Spleen (tissue), 11 donors: ENCODE data around the gene CERS1. TPM values are rescaled to one million over a fixed set of nuclear protein-coding genes. Genes with fewer than 3 reads are reported as not detected.

Source experiments
- DNase-seq: peaks from one replicate; pipeline ENCODE4 v3.0.0-alpha.2; 2020
- H3K27ac ChIP-seq, 8 donors: fragments of 200-600 bp; sonication (generic) in 7 of 8; 1 replicate in 4 of 8; 2 replicates in 4 of 8; pipeline versions ENCODE4 v1.5.0 to v1.8.0; 2016 to 2021; ENCODE audit warnings: inconsistent platforms in 4 of 8, mild to moderate bottlenecking in 4 of 8, moderate library complexity in 1 of 8
- H3K27me3 ChIP-seq, 7 donors: fragments of 200-600 bp; sonication (generic) in 6 of 7; replicated peaks in 1 of 7; 1 replicate in 4 of 7; 2 replicates in 3 of 7; pipeline versions ENCODE4 v1.5.0 to v1.8.0; 2016 to 2021; ENCODE audit warnings: inconsistent platforms in 3 of 7, mild to moderate bottlenecking in 1 of 7
- H3K36me3 ChIP-seq, 6 donors: fragments of 200-600 bp; sonication (generic) in 5 of 6; 1 replicate in 4 of 6; 2 replicates in 2 of 6; pipeline versions ENCODE4 v1.5.0 to v1.8.0; 2016 to 2021; ENCODE audit warnings: inconsistent platforms in 2 of 6
- H3K4me1 ChIP-seq, 6 donors: fragments of 200-600 bp; sonication (generic) in 5 of 6; 1 replicate in 3 of 6; 2 replicates in 3 of 6; pipeline versions ENCODE4 v1.5.0 to v1.8.0; 2016 to 2021; ENCODE audit warnings: inconsistent platforms in 3 of 6
- H3K4me3 ChIP-seq, 8 donors: fragments of 200-600 bp; sonication (generic) in 7 of 8; 1 replicate in 4 of 8; 2 replicates in 4 of 8; pipeline versions ENCODE4 v1.5.0 to v1.8.0; 2016 to 2021; ENCODE audit warnings: inconsistent platforms in 4 of 8, mild to moderate bottlenecking in 4 of 8, moderate library complexity in 2 of 8
- H3K9me3 ChIP-seq, 8 donors: fragments of 200-600 bp; sonication (generic) in 7 of 8; 1 replicate in 4 of 8; 2 replicates in 4 of 8; pipeline versions ENCODE4 v1.5.0 to v1.8.0; 2016 to 2021; ENCODE audit warnings: inconsistent platforms in 4 of 8
- CTCF ChIP-seq, 11 experiments: fragments of 200-600 bp in 7 of 11; fragments of 450-650 bp in 4 of 11; sonication (generic) in 4 of 11; IDR thresholded peaks in 8 of 11; conservative IDR thresholded peaks in 3 of 11; 1 replicate in 7 of 11; 2 replicates in 4 of 11; pipeline versions ENCODE4 v1.4.0 to v1.8.0; 2016 to 2021; ENCODE audit warnings: antibody characterized with exemption in 11 of 11, inconsistent platforms in 4 of 11, mild to moderate bottlenecking in 1 of 11
- POLR2A ChIP-seq, 3 donors: fragments of 450-650 bp; IDR thresholded peaks; one replicate each; pipeline ENCODE4 v1.5.1; 2017; ENCODE audit warnings: antibody characterized with exemption in 3 of 3, mild to moderate bottlenecking in 1 of 3
- POLR2AphosphoS5 ChIP-seq, 3 donors: sonication (generic); formaldehyde crosslinking; IDR thresholded peaks; one replicate each; pipeline ENCODE4 v1.5.1; 2017; ENCODE audit warnings: antibody characterized with exemption in 3 of 3
- WGBS, 5 donors: extraction: QIAGEN DNeasy Blood & Tissue Kit in 3 of 5; methylation state at CpG; one replicate each; pipeline versions ENCODE4 v1.1.5 to v1.1.7; 2013 to 2018; 5-methylcytosine and 5-hydroxymethylcytosine counted together
- intact Hi-C: fragments of 100-400 bp; cut with DNase I; formaldehyde crosslinking; loops from one replicate; pipeline ENCODE4 v1.15.0; 2023; ENCODE audit warnings: low total_unique reads
- polyA plus RNA-seq, 3 donors: library from polyadenylated mRNA; stranded (reverse); fragments of 200-250 nt; gene quantifications; one replicate each; pipeline ENCODE4 v1.2.1, GENCODE V29; 2013
- total RNA-seq, 7 donors: library from RNA; depleted of rRNA in 3 of 7; stranded (reverse); fragments of >200 nt in 3 of 7; fragmentation: NEBNext Ultra II Directional in 4 of 7; extraction: Animal tissue kit (Norgen Biotek cat#: 25700) in 4 of 7; gene quantifications; one replicate each; pipeline versions ENCODE4 v1.1.0 to v1.2.1, GENCODE V29; 2016 to 2021
- donor health status: healthy with polysubstance abuse.
- donor health status: DM: no; HTN: no; CAD: no; lungs with moderate emphysema.
- donor health status: DM: no; HTN: no; CAD: no.
- donor health status: Bipolar disorder and iron deficiency.
- donor health status: healthy.
- donor health status: DM: no; HTN: no; CAD: no.
- donor health status: DM: yes; HTN: yes; CAD: no.

Gene CERS1
- total and polyA plus RNA-seq, 10 donors = 0.06 to 0.50 (median 0.39) TPM; not detected in 4

GRCh38 chr19:18859676-18860301, 36.2 kb downstream of the CERS1 start:
- Histone ChIP-seq H3K9me3 (no peaks in the 10 kb centered on the region), H3K27ac (peak overlapping the region in 3 of 8 donors; percentile 7 to 39 (median 35)), H3K36me3 (peaks cover 12 to 100% (median 100%) of the 10 kb centered on the region in 6 donors), H3K4me1 (peaks cover 0 to 30% (median 22%) of the 10 kb centered on the region in 6 donors), H3K4me3 (no peak overlapping the region), H3K27me3 (no peaks in the 10 kb centered on the region)
- intact Hi-C loops = no loop called here
- DNase-seq = peak; percentile 54
- WGBS, 5 donors = 74 to 91% (median 82%) methylated on average over 10 to 12 of the region's 12 CpGs
- TF ChIP-seq POLR2AphosphoS5 (IDR thresholded peaks at IDR 0.05) (peak; percentile 30 to 54 (median 34)), POLR2A (IDR thresholded peaks at IDR 0.05) (no peak)

- intact Hi-C loops = no loop called here
- Histone ChIP-seq H3K36me3 (peaks cover 12 to 100% (median 100%) of the 10 kb centered on the region in 6 donors), H3K9me3 (no peaks in the 10 kb centered on the region), H3K4me1 (peaks cover 0 to 30% (median 22%) of the 10 kb centered on the region in 6 donors), H3K4me3 (no peak overlapping the region), H3K27me3 (no peaks in the 10 kb centered on the region), H3K27ac (peak overlapping the region in 1 of 8 donors; percentile 35)
- TF ChIP-seq POLR2AphosphoS5 (IDR thresholded peaks at IDR 0.05) = peak in 1 of 3 donors; percentile 47
- TF ChIP-seq POLR2A (IDR thresholded peaks at IDR 0.05) = no peak
- 87 to 91% (median 90%) methylated on average over 14 to 21 of the region's 21 CpGs for WGBS, 5 donors
- DNase-seq = peak; percentile 62
Observed at GRCh38 chr19:18858906-18859646, 36.9 kb downstream of the CERS1 start.

DNA sequence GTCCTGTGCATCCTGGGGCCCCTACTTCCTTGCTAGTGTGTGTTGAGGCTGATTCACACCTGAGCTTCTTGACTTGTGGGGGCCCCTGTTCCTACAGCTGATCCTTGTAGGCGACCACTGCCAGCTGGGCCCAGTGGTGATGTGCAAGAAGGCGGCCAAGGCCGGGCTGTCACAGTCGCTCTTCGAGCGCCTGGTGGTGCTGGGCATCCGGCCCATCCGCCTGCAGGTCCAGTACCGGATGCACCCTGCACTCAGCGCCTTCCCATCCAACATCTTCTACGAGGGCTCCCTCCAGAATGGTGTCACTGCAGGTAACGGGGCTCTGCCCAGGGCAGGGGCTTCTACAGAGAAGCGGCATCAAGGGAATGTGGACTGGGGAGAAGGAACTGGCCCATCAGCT, 38.7 kb downstream of the CERS1 start:
- 91 to 98% (median 94%) methylated on average over 6 to 13 of the region's 13 CpGs for WGBS, 5 donors
- Histone ChIP-seq H3K36me3 (peaks cover 12 to 100% (median 100%) of the 10 kb centered on the region in 6 donors), H3K27me3 (no peaks in the 10 kb centered on the region), H3K4me3 (no peak overlapping the region), H3K4me1 (peaks cover 0 to 39% (median 22%) of the 10 kb centered on the region in 6 donors), H3K27ac (no peak overlapping the region), H3K9me3 (no peaks in the 10 kb centered on the region)
- DNase-seq = peak; percentile 66
- intact Hi-C loops = no loop called here
- TF ChIP-seq CTCF (IDR thresholded peaks at IDR 0.05 in 8 of 11, conservative IDR thresholded peaks at IDR 0.05 in 3 of 11) (no peak), POLR2AphosphoS5 (IDR thresholded peaks at IDR 0.05) (no peak), POLR2A (IDR thresholded peaks at IDR 0.05) (no peak)

DNA sequence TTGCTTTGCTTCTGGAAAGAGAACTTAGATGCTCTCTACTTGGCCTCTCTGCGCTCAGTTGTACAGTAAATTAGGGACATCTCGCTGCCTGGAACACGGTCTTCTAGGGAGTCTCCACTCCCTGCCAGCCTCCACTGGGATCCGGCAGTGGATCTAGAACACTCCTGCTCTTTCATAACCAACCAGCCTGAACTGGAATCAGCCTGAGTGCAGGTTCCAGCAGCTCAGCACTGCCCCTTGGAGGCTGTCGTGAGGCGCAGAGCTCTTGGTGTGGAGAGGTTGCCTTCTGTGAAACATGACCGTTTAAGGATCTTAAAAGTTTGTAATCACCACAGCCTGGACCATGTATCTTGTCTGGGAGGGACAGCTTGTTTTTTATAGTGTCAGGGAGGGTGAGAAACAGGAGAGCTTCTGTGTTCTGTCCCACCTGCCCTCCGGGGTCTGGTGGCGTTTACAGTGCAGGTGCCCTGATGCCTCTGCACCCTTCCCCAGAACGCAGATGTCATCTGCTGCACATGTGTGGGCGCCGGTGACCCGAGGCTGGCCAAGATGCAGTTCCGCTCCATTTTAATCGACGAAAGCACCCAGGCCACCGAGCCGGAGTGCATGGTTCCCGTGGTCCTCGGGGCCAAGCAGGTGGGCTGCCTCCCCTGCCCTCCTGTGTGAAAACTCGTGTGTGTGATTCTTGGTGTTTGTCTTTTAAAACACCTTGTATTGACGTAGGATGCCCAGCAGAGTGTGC, 39.4 kb downstream of the CERS1 start:
- peaks cover 12 to 100% (median 100%) of the 10 kb centered on the region in 6 donors for H3K36me3 ChIP-seq
- no peaks in the 10 kb centered on the region for H3K27me3 ChIP-seq
- no peak for DNase-seq
- peaks cover 0 to 36% (median 20%) of the 10 kb centered on the region in 6 donors for H3K4me1 ChIP-seq
- intact Hi-C loops = no loop called here
- H3K27ac ChIP-seq = no peak overlapping the region
- no peaks in the 10 kb centered on the region for H3K9me3 ChIP-seq
- TF ChIP-seq POLR2A (IDR thresholded peaks at IDR 0.05) (no peak), POLR2AphosphoS5 (IDR thresholded peaks at IDR 0.05) (peak in 1 of 3 donors; percentile 43)
- no peak overlapping the region for H3K4me3 ChIP-seq
- WGBS, 5 donors = 93 to 94% (median 93%) methylated on average over 19 to 22 of the region's 22 CpGs

DNA sequence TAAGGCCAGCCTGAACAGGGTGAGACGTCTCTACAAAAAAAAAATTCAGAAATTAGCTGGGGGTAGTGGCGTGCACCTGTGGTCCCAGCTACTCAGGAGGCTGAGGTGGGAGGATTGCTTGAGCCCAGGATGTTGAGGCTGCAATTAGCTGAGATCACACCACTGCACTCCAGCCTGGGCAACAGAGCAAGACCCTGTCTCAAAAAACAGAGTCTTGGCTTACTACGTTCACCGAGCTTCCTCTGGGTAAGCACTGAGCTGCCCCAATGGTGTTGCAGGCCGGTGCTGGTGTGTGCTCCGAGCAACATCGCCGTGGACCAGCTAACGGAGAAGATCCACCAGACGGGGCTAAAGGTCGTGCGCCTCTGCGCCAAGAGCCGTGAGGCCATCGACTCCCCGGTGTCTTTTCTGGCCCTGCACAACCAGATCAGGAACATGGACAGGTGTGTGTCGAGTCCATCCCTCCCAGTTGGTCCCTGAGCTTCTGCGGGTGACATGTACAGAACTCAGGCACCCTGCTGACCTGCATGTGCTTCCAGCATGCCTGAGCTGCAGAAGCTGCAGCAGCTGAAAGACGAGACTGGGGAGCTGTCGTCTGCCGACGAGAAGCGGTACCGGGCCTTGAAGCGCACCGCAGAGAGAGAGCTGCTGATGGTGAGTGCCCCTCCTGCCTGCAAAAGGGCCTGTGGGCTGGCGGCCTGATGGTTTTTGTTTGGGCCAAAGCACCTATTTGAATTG, 40.1 kb downstream of the CERS1 start:
- TF ChIP-seq POLR2AphosphoS5 (IDR thresholded peaks at IDR 0.05) (peak; percentile 18 to 59 (median 22)), POLR2A (IDR thresholded peaks at IDR 0.05) (no peak)
- peak; percentile 67 for DNase-seq
- Histone ChIP-seq H3K36me3 (peaks cover 11 to 100% (median 100%) of the 10 kb centered on the region in 6 donors), H3K9me3 (no peaks in the 10 kb centered on the region), H3K27ac (no peak overlapping the region), H3K4me1 (peaks cover 0 to 36% (median 15%) of the 10 kb centered on the region in 6 donors), H3K27me3 (no peaks in the 10 kb centered on the region), H3K4me3 (no peak overlapping the region)
- 91 to 97% (median 95%) methylated on average over 23 to 27 of the region's 27 CpGs for WGBS, 5 donors
- intact Hi-C loops = no loop called here
